Effector CD4-positive, alpha-beta T cell (primary cell): ENCODE data around the gene KATNAL1.

Source experiments
- DNase-seq: peaks from one replicate; pipeline ENCODE4 v3.0.0-alpha.2; 2020
- total RNA-seq: gene quantifications from one replicate; lab custom pipeline; 2026; lab: John Stamatoyannopoulos, UW

The KATNAL1 gene
- total RNA-seq, result 15.0 reads per million, percentile 40 among the genes with 10 or more reads in this experiment

DNA sequence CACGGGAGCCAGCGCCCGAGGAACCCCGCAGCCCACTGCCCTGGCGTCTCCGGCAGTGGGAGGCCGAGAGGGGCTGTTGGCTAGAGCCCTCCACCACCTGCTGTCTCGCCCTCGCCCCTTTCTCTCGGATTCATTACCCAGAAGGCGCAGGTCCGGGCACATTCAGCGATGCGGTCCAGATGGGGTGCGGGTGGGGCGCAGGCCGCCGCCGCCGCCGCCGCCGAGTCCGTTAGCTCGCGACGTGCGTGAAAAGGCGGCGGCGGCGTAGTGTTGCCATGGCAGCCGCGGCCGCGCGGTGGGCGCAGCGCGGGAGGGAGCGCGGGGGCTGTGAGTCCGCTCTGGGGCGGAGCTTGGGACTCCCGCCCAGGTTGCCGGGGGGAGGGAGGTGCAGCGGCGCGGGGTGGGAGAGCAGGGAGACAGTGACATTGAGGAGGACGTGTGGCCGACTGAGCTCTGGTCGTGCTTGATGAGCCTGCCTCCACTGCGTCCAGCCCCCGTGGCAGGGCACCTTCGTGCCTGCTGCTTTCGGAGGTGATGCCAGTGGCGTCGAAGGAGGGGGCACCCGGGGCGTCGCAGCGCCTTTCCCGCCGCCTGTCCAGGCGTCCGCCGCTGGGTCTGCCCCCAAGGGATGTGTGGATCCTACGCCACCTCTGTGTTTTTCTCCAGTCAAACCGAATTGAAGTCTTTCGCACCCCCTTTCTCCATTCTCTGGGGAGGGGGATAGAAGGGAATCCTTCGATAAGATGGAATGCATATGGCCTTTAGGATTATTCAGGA is at the start of gene KATNAL1:
Gene KATNAL1, minus strand, starts transcription at position 358 of the 777 bp plus-strand sequence. CDS start 23,774 bp downstream, outside the sequence.
- DNase-seq, result peak; percentile 69

DNA sequence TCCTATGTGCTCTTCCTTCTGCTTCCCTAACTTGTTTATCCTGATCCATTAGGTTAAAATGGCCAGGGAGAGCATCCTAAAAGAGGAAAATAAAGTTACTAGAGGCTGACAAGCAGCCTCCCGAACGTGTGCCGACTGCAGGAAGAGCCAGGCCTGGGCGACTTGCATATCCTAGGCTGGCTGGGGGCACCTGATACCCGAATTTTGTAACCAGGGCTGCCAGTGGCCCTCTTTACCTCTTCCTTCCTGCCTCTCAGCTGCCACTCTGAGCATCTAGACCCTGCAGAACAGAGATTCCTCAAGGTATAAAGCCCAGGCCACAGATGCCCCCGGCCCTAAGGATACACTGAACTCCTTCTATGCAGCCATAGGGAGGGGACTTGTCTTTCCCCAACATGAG is 48.5 kb upstream of the KATNAL1 start:
- DNase-seq, result no peak

DNA sequence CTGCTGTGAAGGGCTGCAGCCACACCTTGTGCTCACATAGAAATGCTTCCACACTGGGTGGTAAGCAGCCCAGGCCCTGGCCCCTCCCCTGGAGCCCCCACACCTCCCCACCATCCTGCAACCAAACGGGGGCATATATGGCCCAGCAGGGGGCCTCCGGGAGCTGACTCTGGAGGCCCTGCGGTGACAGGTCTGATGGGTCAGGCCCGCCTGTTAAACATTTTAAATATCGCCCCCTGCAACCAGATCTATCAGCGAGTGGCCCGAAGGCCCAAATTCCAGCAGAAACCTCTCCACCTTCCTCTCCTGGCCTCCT is 48.0 kb upstream of the KATNAL1 start:
- DNase-seq, result no peak

DNA sequence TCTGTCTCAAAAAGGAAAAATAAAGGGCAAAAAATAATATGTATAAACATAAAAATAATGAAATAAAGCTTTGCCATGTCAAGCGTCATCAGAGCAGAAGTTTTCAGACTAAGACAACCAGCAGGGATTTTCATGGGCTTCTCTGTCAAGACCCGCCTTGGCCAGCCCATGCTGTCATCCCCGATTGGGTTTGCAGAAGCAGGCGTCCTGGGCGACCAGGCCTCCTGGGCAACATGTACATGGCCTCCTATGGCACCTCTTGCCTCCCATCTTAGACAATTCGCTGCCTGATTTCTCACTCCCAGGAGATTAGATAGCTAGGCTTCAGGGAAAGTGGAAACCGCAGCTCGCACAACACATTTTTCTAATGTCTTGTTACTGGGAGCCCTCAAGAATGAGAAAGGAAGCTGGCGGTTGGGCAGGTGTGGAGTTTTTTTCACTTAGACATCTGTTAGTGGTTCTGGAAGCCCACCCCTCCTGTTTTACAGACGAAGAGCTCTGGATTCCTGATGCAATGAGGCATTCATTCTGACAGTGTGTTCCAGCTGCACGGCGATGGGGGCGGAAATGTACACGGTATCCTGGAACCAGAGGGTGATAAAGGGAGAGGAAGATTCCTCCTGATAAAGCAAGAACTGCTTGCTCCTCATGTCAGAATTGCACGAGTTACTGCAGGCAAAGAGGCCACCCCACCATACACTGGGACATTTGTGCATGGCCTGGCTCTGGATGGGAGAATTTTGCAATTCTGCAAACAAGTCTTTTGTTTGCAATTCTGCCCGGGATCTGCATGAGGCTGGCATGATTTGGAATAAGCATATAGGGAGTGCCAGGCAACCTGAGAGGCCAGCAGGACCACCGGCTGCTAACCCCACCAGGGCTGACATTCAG is 47.4 kb upstream of the KATNAL1 start:
- no peak for DNase-seq

DNA sequence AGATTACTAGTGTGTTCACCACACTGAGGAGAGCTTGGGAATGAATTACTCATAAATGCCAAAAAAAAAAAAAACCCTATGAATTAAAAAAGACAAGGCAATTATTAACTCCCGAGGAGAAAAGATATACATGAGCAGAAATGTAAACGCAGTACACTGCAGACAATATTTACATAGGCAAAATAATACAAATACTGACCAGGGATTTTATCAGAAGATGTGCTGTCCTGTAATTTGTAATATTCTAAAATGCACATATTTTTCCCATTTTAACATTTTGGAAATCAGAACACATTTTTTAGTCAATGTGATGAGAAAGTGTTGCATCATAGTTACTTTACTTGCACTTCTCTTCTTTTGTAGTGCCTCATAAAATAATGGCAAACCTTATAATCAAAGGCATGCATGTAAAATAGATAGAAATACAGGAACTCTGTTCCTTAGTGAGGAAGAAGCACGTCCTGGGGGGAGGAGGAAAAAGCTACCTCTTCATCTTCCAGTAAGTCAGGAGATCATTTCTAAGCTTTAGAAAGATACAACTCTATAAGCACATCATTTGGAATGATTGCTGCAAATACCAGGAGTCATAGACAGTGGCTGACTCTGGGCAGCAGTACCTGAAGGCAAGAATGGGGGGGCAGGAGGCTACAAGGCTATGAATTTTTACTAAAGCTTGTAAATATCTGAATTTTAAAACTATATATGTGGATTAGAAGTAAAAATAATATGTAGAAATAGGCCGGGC is 46.3 kb upstream of the KATNAL1 start:
- DNase-seq, result no peak

DNA sequence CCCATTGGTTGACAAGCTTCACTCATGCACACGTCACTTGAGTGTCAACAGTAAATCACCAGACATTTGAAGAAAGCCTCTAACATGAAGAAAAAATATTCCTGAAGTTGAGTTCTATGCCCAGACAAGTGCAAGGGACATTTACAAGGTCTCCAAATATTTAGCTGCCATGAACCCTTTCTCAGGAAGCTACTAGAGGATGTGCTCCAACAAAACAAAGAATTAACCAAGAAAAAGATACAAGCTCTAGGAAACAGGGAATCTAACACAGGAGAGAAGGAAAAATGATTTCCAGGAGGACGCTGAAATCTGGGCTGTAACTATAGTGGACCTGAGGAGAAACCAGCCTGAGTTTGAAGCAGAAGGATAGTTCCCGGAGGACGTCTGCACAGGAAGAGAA is 45.7 kb upstream of the KATNAL1 start:
- DNase-seq, result no peak

DNA sequence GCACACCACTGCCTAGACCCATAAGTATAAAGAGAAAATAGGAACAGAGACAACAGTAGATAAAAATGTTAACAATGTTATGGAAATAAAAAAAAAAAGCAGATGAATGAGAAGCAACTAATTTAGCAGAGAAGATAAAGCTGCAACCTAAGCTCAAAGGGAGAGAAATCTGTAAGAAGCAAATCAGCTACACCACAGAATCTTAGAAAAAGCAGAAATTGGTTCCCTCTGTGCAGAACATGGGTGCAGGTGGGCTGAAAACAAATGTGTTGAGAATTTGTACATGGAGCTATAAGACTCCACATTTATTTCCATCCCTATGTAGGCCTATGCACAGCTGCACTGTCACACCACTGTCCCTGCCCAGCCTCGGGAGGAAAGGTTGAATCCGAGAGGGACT is 44.8 kb upstream of the KATNAL1 start:
- DNase-seq, result no peak

DNA sequence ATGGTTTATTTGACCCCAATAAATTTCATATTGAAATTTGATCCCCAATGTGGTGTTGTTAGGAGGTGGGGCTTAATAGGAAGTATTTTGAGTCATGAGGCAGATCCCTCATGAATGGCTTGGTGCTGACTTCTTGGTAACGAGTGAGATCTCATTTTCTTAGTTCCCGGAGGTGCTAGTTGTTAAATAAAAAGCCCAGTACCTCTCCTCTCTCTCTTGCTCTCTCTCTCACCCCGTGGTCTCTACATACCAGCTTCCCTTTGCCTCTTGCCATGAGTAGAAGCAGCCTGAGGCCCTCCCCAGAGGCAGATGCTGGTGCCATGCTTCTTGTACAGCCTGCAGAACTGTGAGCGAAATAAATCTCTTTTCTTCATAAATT is 39.4 kb upstream of the KATNAL1 start:
- no peak for DNase-seq

DNA sequence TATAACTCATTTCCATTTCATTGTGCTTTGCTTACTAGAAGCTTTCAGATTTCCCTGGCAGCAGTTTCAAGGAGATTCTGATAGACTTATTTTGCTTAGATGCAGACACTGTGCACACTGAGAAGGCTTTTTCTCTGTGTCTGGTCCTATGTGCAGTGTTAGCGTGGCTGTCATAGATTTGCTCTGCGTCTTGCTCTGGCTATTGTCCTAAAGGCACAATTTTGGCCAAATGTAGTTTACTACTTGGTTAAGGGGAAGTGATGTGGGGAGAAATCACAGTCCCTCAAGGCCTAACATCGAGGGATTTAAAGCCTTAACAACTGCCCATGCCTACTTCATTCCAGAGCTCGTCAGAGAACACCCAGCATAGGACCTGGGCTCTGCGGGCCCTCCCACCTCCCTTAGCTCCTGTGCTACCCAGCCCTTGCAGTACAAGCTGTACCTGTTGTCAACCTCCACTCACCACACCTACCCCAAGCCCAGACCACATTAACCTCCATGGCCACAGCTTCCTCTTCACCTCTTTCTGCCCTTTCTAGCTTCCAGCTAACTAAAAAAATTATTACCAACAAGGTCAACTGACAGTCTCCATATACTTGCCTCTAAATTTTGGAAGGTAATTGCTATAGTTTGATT is 38.9 kb upstream of the KATNAL1 start:
- peak; percentile 7 for DNase-seq

DNA sequence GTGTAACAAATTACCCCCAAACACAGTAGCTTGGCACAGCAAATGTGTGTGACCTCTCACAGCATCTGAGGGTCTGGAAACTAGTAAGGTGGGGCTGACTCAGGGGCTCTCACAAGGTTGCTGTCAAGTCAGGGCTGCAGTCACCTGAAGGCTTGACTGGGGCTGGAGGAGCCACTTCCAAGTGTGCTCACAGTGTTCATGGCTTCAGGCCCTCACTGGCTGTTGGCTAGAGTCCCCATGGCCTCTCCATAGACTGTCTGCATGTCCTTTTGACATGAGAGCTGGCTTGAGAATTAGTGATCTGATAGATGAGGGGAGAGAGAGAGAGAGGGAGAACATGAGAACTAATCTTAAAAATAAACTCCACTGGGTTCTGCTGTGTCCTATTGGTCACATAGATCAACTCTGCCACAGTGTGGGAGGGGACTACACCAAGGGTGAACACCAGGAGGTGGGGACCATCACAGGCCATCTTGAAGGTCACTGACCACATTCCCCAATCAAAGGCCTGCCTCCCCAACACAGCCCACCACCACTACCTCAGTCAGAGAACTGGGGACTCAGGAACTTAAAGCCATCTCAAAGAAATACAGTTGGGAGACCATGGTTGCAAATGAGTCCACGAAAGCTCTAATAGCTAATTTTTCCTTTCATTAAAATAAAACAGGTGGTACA is 38.2 kb upstream of the KATNAL1 start:
- no peak for DNase-seq

DNA sequence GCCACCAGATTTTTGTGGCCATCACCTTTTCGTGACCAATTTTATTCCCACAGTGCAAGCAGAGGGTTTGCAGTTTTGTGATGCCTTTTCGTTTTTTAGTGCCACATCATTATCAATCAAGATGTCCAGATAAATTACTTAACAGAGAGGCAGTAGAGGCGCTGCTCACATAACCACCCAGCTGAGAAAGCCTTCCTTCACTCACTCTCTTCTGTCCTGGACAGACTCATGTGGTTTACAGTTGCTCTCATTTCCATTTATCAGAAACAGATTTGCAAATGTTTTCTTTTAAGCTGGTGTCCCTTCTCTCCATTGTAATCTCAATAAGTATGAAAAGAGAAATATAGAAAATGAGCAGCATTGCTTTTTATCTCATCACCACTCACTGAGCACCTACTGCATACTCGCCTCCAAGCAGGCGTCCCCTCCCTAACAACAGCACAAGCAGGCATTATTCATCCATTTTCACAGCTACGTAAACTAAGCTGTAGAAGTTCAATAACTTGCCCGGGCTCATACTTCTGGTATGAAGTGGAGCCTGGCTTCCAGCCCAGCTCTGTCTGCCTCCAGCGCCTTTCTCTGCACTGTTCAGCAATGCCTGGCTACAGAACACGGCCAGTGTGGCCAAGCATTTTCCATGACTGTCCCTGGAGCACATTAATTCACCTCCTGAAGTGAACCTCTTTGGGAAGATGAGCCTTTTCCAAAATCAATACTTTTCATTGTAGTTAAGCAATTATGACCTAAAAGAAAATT is 34.6 kb upstream of the KATNAL1 start:
- no peak for DNase-seq

DNA sequence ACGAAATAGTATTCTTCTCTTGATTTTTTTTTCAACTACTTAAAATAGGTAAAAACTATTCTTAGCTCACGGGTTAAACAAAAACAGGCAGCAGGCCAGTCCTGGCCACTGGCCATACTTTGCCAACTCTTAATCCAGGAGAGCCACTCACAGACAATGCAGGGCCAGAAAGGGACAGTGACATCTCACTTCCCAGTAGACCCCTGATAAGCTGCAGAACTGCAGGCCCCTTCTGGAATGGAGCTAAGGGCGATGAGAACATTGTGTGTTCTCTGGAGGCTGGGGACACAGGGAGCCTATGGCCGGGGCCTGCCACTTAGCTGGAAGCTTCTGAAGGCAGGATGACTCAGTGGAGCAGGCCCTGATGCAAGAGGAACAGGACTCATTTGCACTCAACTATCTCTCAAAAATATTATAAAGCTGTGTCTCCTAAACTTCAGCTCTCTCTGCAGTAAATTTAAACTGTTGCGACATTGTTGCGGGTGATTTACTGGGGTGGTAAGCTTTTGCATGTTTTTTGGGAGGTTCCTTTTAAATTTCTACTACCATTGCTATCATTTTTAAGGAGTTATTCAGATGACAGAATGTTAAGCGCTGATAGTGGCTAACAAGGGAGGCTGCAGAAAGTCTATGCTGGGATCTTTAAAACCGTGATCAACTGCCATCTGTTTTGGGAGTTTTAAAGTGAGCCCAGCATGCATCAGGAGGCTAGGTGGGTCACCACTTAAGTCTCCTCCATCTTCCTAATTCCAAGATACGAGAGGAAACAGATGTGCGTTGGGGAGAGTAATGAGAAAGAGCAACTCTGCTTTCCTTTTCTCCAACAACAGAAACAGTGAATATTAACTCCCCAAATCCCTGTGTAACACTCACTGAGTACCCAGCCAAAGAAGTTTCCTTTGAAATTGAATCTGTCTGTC is 33.2 kb upstream of the KATNAL1 start:
- no peak for DNase-seq

DNA sequence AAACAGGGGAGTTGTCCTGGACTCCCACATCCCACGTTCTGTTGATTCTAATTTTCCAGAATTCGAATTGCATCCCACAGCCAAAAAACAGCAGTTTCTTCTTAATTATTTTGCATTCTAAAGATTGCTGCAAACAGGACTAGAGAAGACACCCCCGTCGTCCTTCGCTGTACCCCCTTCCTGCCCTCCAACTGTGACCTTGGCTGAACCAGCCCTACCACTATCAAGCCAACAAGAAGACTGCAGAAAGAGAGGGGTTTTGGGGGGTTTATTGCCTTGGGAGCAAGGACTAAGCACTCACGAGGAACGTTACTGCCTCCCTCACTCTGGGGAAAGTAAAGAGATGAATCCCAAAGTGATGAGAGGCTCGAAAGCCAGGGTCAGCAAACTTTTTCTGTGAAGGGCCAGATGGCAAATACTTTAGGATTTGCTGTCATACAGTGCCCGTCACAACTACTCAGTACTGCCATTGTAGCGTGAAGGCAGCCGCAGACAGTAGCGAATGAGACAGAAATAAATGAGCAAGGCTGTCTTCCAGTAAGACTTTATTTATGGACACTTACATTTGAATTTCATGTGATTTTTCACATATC is 32.5 kb upstream of the KATNAL1 start:
- no peak for DNase-seq

DNA sequence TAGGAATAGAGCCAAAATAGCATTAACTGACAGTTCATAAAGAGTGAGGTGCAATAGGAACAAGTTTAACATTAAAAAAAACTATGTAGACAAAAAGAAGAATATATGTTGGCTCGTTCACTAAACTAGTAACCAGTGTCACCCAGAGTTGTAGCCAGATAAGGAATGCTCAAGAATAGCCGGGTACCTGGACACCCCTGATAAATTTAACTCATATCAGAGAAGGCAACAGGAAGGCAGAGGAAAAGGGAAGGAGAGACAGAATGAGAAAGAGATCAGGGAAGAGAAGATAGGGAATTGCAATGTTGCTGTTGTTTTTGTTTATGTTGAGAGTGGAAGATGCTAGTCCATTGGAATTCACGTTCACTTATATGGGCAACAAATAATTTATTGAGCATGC is 31.6 kb upstream of the KATNAL1 start:
- DNase-seq, result no peak

DNA sequence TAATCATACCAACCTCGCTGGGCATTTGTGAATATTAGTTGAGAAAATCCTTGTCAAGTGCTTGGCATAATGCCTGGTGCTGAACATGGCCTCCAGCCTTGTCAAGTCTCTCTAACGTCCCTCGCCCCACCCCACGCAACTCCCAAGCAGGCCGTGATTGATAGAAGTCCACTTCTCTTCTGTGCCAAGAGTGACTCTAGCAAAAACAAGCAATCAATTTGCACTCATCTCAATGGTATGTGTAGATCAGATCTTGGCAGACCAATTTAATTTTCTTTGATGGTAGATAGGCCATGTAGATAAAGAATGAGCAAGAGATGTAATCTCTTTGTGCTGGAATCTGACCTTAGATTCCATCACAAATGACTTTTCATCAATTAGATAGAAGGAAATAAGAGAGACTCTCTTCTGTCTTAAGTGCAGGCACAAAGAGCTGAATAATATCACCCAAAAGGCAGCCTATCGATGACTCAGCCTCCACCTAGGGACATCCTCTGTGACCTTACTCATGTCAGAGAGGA is 31.0 kb upstream of the KATNAL1 start:
- DNase-seq, result no peak

DNA sequence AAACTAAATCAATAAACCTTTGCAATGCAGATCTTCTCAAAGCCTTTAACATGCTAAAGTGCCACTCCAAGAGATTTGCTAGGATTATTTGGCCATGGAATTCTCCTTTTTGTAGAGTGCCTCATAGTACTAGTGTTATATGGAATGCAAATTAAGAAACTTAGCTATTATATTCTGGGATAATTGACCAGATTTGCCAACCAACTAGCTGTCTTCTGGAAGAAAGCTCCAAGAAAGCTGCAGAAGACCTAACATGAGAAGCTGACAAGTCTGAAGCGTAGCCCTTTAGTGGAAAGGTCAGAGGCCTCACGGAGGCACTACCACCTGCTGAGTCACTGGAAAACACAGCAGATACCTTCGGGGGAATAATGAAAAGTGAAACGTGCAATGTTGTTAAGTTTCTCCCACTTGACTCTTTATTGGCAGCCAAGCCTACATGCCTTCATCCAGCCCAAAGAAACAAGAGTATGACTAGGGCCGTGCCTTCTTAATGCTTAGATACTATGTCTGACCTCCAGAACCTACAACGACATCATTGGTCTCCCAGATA is 29.8 kb upstream of the KATNAL1 start:
- DNase-seq, result no peak

DNA sequence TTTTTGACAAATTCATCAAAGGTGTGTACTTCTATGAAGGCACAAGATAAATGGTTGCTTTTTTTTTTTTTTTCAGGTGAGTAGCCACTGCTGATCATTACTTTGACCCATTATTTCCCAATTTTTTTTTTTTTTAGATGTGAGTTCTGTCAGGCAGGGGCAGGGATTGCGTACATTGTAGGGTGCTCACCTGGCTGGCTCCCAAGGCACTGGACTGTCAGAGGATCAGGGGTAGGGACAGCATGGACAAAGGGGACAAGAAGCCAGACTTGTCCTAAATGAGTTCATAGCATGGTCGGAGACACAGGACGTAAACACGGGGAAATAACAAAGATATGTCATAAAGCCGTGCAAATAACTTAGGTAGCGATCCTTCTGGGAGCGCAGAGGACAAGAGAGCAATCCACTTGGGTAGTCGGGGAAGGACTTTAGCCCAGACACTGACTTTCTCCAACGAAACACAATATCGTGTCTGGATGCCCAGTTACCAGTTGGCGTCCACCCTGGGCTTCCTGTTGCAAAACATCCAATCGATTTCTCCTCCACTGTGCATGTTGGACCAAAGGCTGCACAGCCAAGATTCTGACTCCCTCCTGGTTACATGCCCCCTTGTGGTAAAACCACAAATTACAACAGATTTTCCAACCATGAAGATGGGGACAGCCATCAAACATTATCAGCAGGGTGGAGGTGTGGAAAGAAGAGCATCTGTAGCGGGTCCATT is 27.5 kb upstream of the KATNAL1 start:
- DNase-seq, result peak; percentile 7

DNA sequence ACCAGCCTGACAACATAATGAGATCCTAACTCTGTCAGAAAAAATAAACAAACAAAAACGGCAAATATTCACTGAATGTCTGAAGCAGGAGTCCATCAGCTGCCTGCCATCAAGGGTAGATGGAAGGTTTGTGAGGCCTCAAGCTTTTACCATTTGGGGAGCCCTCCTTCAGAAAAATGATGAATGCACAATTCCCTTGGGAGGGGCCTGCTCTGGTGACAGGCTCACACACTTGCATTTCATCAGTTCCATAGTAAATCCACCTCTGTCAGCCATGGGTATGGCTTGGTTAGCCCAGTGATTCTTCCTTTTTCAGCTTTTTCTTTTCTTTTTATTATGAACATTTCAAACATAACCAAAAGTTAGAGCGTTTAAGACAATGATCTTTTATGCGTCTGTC is 26.3 kb upstream of the KATNAL1 start:
- DNase-seq, result no peak
